GM23248 (cell line): ENCODE measurements around the gene CCS. TPM values are rescaled to one million over a fixed set of nuclear protein-coding genes. Genes with fewer than 3 reads are reported as not detected.

Source experiments
- DNase-seq: peaks from one replicate; pipeline ENCODE4 v3.0.0-alpha.2; 2015
- H2AFZ ChIP-seq: fragments of 200-600 bp; sonication (generic); 2 replicates; pipeline ENCODE4 v1.6.1; 2016; ENCODE audit warnings: antibody characterized with exemption
- H3F3A ChIP-seq: fragments of 200-600 bp; sonication (generic); 2 replicates; pipeline ENCODE4 v1.6.1; 2016; ENCODE audit warnings: mild to moderate bottlenecking, antibody characterized with exemption, mixed run types; ENCODE audit not compliant: insufficient read depth
- H3K27ac ChIP-seq: fragments of 200-600 bp; sonication (generic); 2 replicates; pipeline ENCODE4 v1.5.1; 2016; ENCODE audit warnings: mild to moderate bottlenecking
- H3K27me3 ChIP-seq: fragments of 200-600 bp; sonication (generic); replicated peaks from 2 replicates; pipeline ENCODE4 v1.6.1; 2016; ENCODE audit warnings: mild to moderate bottlenecking; ENCODE audit not compliant: insufficient read depth
- H3K36me3 ChIP-seq: fragments of 200-600 bp; sonication (generic); 2 replicates; pipeline ENCODE4 v1.6.1; 2016; ENCODE audit warnings: low read depth, mild to moderate bottlenecking
- H3K4me1 ChIP-seq: fragments of 200-600 bp; sonication (generic); 2 replicates; pipeline ENCODE4 v1.6.1; 2016; ENCODE audit warnings: mild to moderate bottlenecking; ENCODE audit not compliant: insufficient read depth
- H3K4me2 ChIP-seq: fragments of 200-600 bp; sonication (generic); one replicate; pipeline ENCODE4 v1.6.1; 2016; ENCODE audit warnings: mild to moderate bottlenecking; ENCODE audit not compliant: unreplicated experiment
- H3K4me3 ChIP-seq: fragments of 200-600 bp; sonication (generic); 2 replicates; pipeline ENCODE4 v1.5.1; 2016; ENCODE audit warnings: mild to moderate bottlenecking
- H3K79me2 ChIP-seq: fragments of 200-600 bp; sonication (generic); 2 replicates; pipeline ENCODE4 v1.6.1; 2016; ENCODE audit warnings: mild to moderate bottlenecking; ENCODE audit not compliant: insufficient read depth
- H3K9ac ChIP-seq: fragments of 200-600 bp; sonication (generic); 2 replicates; pipeline ENCODE4 v1.6.1; 2016; ENCODE audit warnings: mild to moderate bottlenecking
- H3K9me2 ChIP-seq: fragments of 200-600 bp; sonication (generic); 2 replicates; pipeline ENCODE4 v1.6.1; 2016; ENCODE audit warnings: mixed run types, mild to moderate bottlenecking, moderate library complexity; ENCODE audit not compliant: insufficient read depth
- H3K9me3 ChIP-seq: fragments of 200-600 bp; sonication (generic); one replicate; pipeline ENCODE4 v1.6.1; 2017; ENCODE audit warnings: low read depth
- H4K20me1 ChIP-seq: fragments of 200-600 bp; sonication (generic); 2 replicates; pipeline ENCODE4 v1.6.0; 2016; ENCODE audit not compliant: insufficient read depth
- EZH2 ChIP-seq: fragments of 200-600 bp; sonication (generic); IDR thresholded peaks from 2 replicates; pipeline ENCODE4 v1.6.1; 2018; ENCODE audit warnings: antibody characterized with exemption, mild to moderate bottlenecking; ENCODE audit not compliant: insufficient read depth, poor library complexity, severe bottlenecking
- EZH2phosphoT487 ChIP-seq: fragments of 200-600 bp; sonication (generic); IDR thresholded peaks from 2 replicates; pipeline ENCODE4 v1.6.1; 2018; ENCODE audit warnings: antibody characterized with exemption, moderate library complexity, mild to moderate bottlenecking, low read depth; ENCODE audit not compliant: insufficient read depth
- WGBS, 2 experiments: methylation state at CpG; one replicate each; pipeline ENCODE4 v1.1.6; 2015 to 2017; ENCODE audit warnings: low lambda C conversion rate in 2 of 2, low coverage in 1 of 2; ENCODE audit errors: missing lambda C conversion rate in 2 of 2; 5-methylcytosine and 5-hydroxymethylcytosine counted together
- in situ Hi-C: fragments of 300-500 bp; cut with MboI; formaldehyde crosslinking; loops from 2 replicates; pipeline ENCODE4 v1.15.0; 2020
- polyA plus RNA-seq: library from polyadenylated mRNA; unstranded; fragments of >200 nt; fragmentation: Nextera tagmentation; extraction: Ambion mirVana; gene quantifications from 2 replicates; pipeline ENCODE4 v1.2.1, GENCODE V29; 2016
- total RNA-seq: library from RNA; depleted of rRNA; stranded (reverse); fragments of >200 nt; shearing (Covaris generic); gene quantifications from 2 replicates; pipeline ENCODE4 v1.2.3, GENCODE V29; 2014

Gene CCS
- total and polyA plus RNA-seq, 2 experiments from 2014 or later = 28.0 to 44.2 TPM

GRCh38 chr11:66629356-66629755, 36.4 kb downstream of the CCS start:
- Histone ChIP-seq H3K9ac (no peak overlapping the region), H3K9me3 (no peaks in the 10 kb centered on the region), H3K4me3 (no peak overlapping the region), H2AFZ (no peak overlapping the region), H3K9me2 (no peaks in the 10 kb centered on the region), H4K20me1 (peaks cover 19% of the 10 kb centered on the region), H3F3A (peaks cover 8% of the 10 kb centered on the region; the same call in 1 of the 2 replicates), H3K36me3 (peaks cover 58% of the 10 kb centered on the region), H3K4me2 (no peak overlapping the region), H3K27me3 (no peaks in the 10 kb centered on the region), H3K27ac (no peak overlapping the region), H3K4me1 (no peaks in the 10 kb centered on the region), H3K79me2 (peaks cover 100% of the 10 kb centered on the region)
- DNase-seq = no peak
- TF ChIP-seq EZH2 = no peak
- no peak for TF ChIP-seq EZH2phosphoT487
- in situ Hi-C loops = no loop called here
- WGBS, 2 experiments = 97 to 100% methylated on average over 2 of the region's 2 CpGs

GRCh38 chr11:66631883-66632282, 38.9 kb downstream of the CCS start:
- no peaks in the 10 kb centered on the region for H3K27me3 ChIP-seq
- H3K27ac ChIP-seq = no peak overlapping the region
- H3K9ac ChIP-seq = no peak overlapping the region
- no peak for TF ChIP-seq EZH2phosphoT487
- no peak for TF ChIP-seq EZH2
- peaks cover 41% of the 10 kb centered on the region for H3K36me3 ChIP-seq
- no peak overlapping the region for H3K4me2 ChIP-seq
- no peak overlapping the region for H3K4me3 ChIP-seq
- H3K4me1 ChIP-seq = no peaks in the 10 kb centered on the region
- H3K9me2 ChIP-seq = no peaks in the 10 kb centered on the region
- no peaks in the 10 kb centered on the region for H3K9me3 ChIP-seq
- peaks cover 28% of the 10 kb centered on the region for H3F3A ChIP-seq
- DNase-seq = no peak
- H4K20me1 ChIP-seq = peaks cover 17% of the 10 kb centered on the region
- in situ Hi-C loops = no loop called here
- H2AFZ ChIP-seq = no peak overlapping the region
- 84 to 89% methylated on average over 6 of the region's 6 CpGs for WGBS, 2 experiments
- peaks cover 100% of the 10 kb centered on the region for H3K79me2 ChIP-seq

GRCh38 chr11:66632952-66633351, 40.0 kb downstream of the CCS start:
- Histone ChIP-seq H3K4me2 (no peak overlapping the region), H3K9ac (no peak overlapping the region), H3K4me3 (no peak overlapping the region), H3F3A (peaks cover 39% of the 10 kb centered on the region), H4K20me1 (peaks cover 9% of the 10 kb centered on the region; the same call in 1 of the 2 replicates), H3K9me3 (no peaks in the 10 kb centered on the region), H3K4me1 (peaks cover 9% of the 10 kb centered on the region; the same call in 1 of the 2 replicates), H2AFZ (no peak overlapping the region), H3K27me3 (no peaks in the 10 kb centered on the region), H3K27ac (no peak overlapping the region), H3K9me2 (no peaks in the 10 kb centered on the region), H3K36me3 (peaks cover 31% of the 10 kb centered on the region), H3K79me2 (peaks cover 100% of the 10 kb centered on the region)
- TF ChIP-seq EZH2 = no peak
- no peak for DNase-seq
- in situ Hi-C loops = no loop called here
- WGBS, 2 experiments = 78 to 83% methylated on average over 2 of the region's 2 CpGs

- no peak overlapping the region for H2AFZ ChIP-seq
- H3F3A ChIP-seq = peaks cover 62% of the 10 kb centered on the region
- H4K20me1 ChIP-seq = peaks cover 27% of the 10 kb centered on the region
- TF ChIP-seq EZH2 (no peak), EZH2phosphoT487 (no peak)
- 81 to 82% methylated on average over 3 of the region's 3 CpGs for WGBS, 2 experiments
- H3K9ac ChIP-seq = no peak overlapping the region
- H3K9me3 ChIP-seq = no peaks in the 10 kb centered on the region
- peak overlapping the region; percentile 82 for H3K27ac ChIP-seq
- no peak overlapping the region for H3K4me3 ChIP-seq
- no peak for DNase-seq
- H3K4me1 ChIP-seq = peaks cover 28% of the 10 kb centered on the region
- in situ Hi-C loops = no loop called here
- no peaks in the 10 kb centered on the region for H3K9me2 ChIP-seq
- peaks cover 96% of the 10 kb centered on the region for H3K79me2 ChIP-seq
- H3K27me3 ChIP-seq = no peaks in the 10 kb centered on the region
- peaks cover 16% of the 10 kb centered on the region; the same call in 1 of the 2 replicates for H3K36me3 ChIP-seq
- H3K4me2 ChIP-seq = no peak overlapping the region
These were observed 43.4 kb downstream of the CCS start for GRCh38 chr11:66636411-66636810.

GRCh38 chr11:66637557-66638176, 44.7 kb downstream of the CCS start:
- in situ Hi-C loops = no loop called here
- Histone ChIP-seq H3F3A (peaks cover 64% of the 10 kb centered on the region), H3K79me2 (peaks cover 96% of the 10 kb centered on the region), H3K4me3 (peak overlapping the region; percentile 67), H3K9me2 (no peaks in the 10 kb centered on the region), H3K9me3 (no peaks in the 10 kb centered on the region), H3K36me3 (peaks cover 24% of the 10 kb centered on the region), H3K4me1 (peaks cover 40% of the 10 kb centered on the region), H3K27me3 (no peaks in the 10 kb centered on the region), H3K9ac (peak overlapping the region; percentile 78), H3K4me2 (peak overlapping the region; percentile 73), H2AFZ (peak overlapping the region; percentile 64), H4K20me1 (peaks cover 33% of the 10 kb centered on the region), H3K27ac (peak overlapping the region; percentile 82)
- TF ChIP-seq EZH2phosphoT487 = no peak
- DNase-seq = peak; percentile 47
- WGBS, 2 experiments = 33% methylated on average over 12 of the region's 12 CpGs
